BLaER1 treated with 17β-estradiol and CSF1 and Interleukin-3, amounts not matched to agents 10 nM and 100 nM (cell line): ENCODE measurements around the gene KIZ.
A peak's percentile ranks its signal among the peaks of the same experiment; 100 is the strongest.

ENCODE experiments used
- H3K27ac ChIP-seq, 11 experiments: shearing (Covaris generic); formaldehyde crosslinking; 2 replicates each; pipeline ENCODE4 v1.8.1; 2022
- H3K27me3 ChIP-seq, 11 experiments: shearing (Covaris generic); formaldehyde crosslinking; 2 replicates each; pipeline ENCODE4 v1.8.1; 2022
- H3K36me3 ChIP-seq, 11 experiments: shearing (Covaris generic); formaldehyde crosslinking; 2 replicates each; pipeline ENCODE4 v1.8.1; 2022
- H3K4me1 ChIP-seq, 10 experiments: shearing (Covaris generic); formaldehyde crosslinking; 2 replicates each; pipeline ENCODE4 v1.8.1; 2022
- H3K4me2 ChIP-seq, 11 experiments: shearing (Covaris generic); formaldehyde crosslinking; 2 replicates each; pipeline ENCODE4 v1.8.1; 2022
- H3K4me3 ChIP-seq, 10 experiments: shearing (Covaris generic); formaldehyde crosslinking; 2 replicates each; pipeline ENCODE4 v1.8.1; 2022
- H3K9ac ChIP-seq, 11 experiments: shearing (Covaris generic); formaldehyde crosslinking; 2 replicates each; pipeline ENCODE4 v1.8.1; 2022
- H3K9me3 ChIP-seq, 11 experiments: shearing (Covaris generic); formaldehyde crosslinking; replicated peaks in 1 of 11; 2 replicates each; pipeline ENCODE4 v1.8.1; 2022
- H4K20me1 ChIP-seq, 11 experiments: shearing (Covaris generic); formaldehyde crosslinking; 2 replicates each; pipeline ENCODE4 v1.8.1; 2022
- Cebpa-rat ChIP-seq, 11 experiments: shearing (Covaris generic); IDR thresholded peaks; 2 replicates each; pipeline ENCODE4 v1.8.1; 2022

The KIZ gene

GRCh38 chr20:21209668-21210067 lies 83.8 kb downstream of the KIZ start:
- Histone ChIP-seq H3K9ac (no peak overlapping the region), H3K4me3 (no peak overlapping the region), H3K27me3 (no peaks in the 10 kb centered on the region), H3K9me3 (no peaks in the 10 kb centered on the region), H3K27ac (no peak overlapping the region), H3K4me2 (no peak overlapping the region), H3K4me1 (no peaks in the 10 kb centered on the region), H3K36me3 (peaks cover 0 to 18% (median 5%) of the 10 kb centered on the region in 11 experiments; a peak in 6 of 22 replicates), H4K20me1 (no peaks in the 10 kb centered on the region)
- TF ChIP-seq Cebpa-rat (IDR thresholded peaks at IDR 0.05): no peak

GRCh38 chr20:21213691-21214090 lies 87.8 kb downstream of the KIZ start:
- no peaks in the 10 kb centered on the region for H3K9me3 ChIP-seq
- H3K27me3 ChIP-seq: no peaks in the 10 kb centered on the region
- H3K9ac ChIP-seq: no peak overlapping the region
- no peaks in the 10 kb centered on the region for H3K4me1 ChIP-seq
- H3K27ac ChIP-seq: no peak overlapping the region
- no peak overlapping the region for H3K4me3 ChIP-seq
- no peak overlapping the region for H3K4me2 ChIP-seq
- no peak for TF ChIP-seq Cebpa-rat (IDR thresholded peaks at IDR 0.05)
- H4K20me1 ChIP-seq: no peaks in the 10 kb centered on the region
- H3K36me3 ChIP-seq: peaks cover 0 to 5% (median 0%) of the 10 kb centered on the region in 11 experiments; a peak in 1 of 22 replicates

DNA sequence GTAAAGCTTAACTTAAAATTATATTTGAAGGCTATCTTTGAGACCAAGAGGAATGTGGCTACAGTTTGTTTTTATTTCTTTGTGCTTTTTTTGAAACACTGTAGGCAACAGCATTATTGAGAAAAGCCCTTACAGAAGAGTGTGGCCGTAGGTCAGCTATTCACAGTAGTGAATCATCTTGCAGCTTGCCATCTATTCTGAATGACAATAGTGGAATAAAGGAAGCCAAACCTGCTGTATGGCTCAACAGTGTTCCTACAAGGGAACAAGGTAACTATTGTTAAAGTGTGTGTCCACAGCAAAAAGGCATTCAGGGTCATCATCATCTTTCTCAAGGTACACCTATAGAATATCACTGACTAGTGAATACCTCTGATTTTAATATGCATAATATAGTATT lies 88.5 kb downstream of the KIZ start:
- H3K4me2 ChIP-seq: no peak overlapping the region
- no peak overlapping the region for H3K9ac ChIP-seq

DNA sequence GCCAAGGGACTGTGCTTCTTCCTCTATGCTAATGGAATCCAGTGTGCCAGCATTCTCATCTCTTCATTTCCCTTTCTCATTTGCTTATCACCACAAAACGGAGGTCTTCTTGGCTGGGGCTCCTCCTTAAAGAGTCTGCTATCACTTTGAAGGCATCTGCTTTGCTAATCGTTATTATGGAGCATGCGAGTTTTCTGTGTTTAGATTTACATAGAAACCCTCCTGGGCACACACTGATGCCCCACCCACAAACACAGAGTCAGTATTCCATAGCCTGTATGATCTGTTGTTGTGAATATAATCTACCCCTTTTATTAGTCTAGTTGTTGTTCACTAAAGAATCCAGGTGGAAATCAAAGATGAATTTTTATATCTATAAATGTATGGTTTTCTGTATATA lies 93.8 kb downstream of the KIZ start:
- Histone ChIP-seq H3K36me3 (peaks cover 0 to 5% (median 0%) of the 10 kb centered on the region in 11 experiments; a peak in 1 of 22 replicates), H3K9ac (no peak overlapping the region), H3K27me3 (no peaks in the 10 kb centered on the region), H3K4me3 (no peak overlapping the region), H3K27ac (no peak overlapping the region), H3K4me1 (no peaks in the 10 kb centered on the region), H4K20me1 (0 out of 22 replicates have a peak, but pooled peaks cover 0 to 6% (median 0%) of the 10 kb centered on the region in 11 experiments), H3K4me2 (no peak overlapping the region), H3K9me3 (no peaks in the 10 kb centered on the region)
- no peak for TF ChIP-seq Cebpa-rat (IDR thresholded peaks at IDR 0.05)

More for the DNA sequence above, 88.5 kb downstream of the KIZ start:
- TF ChIP-seq Cebpa-rat (IDR thresholded peaks at IDR 0.05): no peak
- Histone ChIP-seq H3K27me3 (no peaks in the 10 kb centered on the region), H3K9me3 (no peaks in the 10 kb centered on the region), H3K36me3 (peaks cover 0 to 5% (median 0%) of the 10 kb centered on the region in 11 experiments; a peak in 1 of 22 replicates), H4K20me1 (no peaks in the 10 kb centered on the region), H3K4me1 (no peaks in the 10 kb centered on the region), H3K4me3 (no peak overlapping the region), H3K27ac (no peak overlapping the region)

DNA sequence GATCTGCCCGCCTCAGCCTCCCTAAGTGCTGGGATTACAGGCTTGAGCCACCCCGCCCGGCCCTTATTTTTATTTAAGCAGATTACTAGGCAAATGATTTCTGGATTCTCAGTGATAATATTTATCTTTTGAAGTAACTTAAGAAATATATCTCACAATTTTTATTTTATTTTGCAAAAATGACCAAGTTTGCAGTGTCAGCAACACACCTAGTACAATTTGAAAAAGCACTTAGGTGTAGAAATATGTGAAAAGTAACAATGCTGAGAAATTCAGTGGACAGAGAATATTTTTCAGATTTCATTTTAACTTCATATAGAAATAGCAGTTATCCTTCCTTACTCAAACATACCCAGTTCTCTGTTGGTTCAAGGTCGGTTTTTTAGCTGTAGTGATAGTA lies 98.3 kb downstream of the KIZ start:
- Histone ChIP-seq H3K36me3 (peaks cover 0 to 4% (median 0%) of the 10 kb centered on the region in 11 experiments; a peak in 3 of 22 replicates), H3K4me2 (no peak overlapping the region)

GRCh38 chr20:21225215-21225947 lies 99.5 kb downstream of the KIZ start:
- Histone ChIP-seq H3K4me2 (no peak overlapping the region), H3K4me1 (peaks cover 0 to 8% (median 0%) of the 10 kb centered on the region in 10 experiments; a peak in 2 of 20 replicates), H4K20me1 (peaks cover 0 to 6% (median 0%) of the 10 kb centered on the region in 11 experiments; a peak in 1 of 22 replicates), H3K36me3 (peaks cover 0 to 13% (median 5%) of the 10 kb centered on the region in 11 experiments; a peak in 6 of 22 replicates), H3K4me3 (no peak overlapping the region), H3K27ac (no peak overlapping the region), H3K9ac (no peak overlapping the region), H3K9me3 (no peaks in the 10 kb centered on the region), H3K27me3 (no peaks in the 10 kb centered on the region)
- TF ChIP-seq Cebpa-rat (IDR thresholded peaks at IDR 0.05): no peak

More for the DNA sequence above, 98.3 kb downstream of the KIZ start:
- H3K27ac ChIP-seq: no peak overlapping the region
- peaks cover 0 to 8% (median 0%) of the 10 kb centered on the region in 10 experiments; a peak in 2 of 20 replicates for H3K4me1 ChIP-seq
- H3K27me3 ChIP-seq: no peaks in the 10 kb centered on the region
- H3K9ac ChIP-seq: no peak overlapping the region
- no peak for TF ChIP-seq Cebpa-rat (IDR thresholded peaks at IDR 0.05)
- no peak overlapping the region for H3K4me3 ChIP-seq
- H4K20me1 ChIP-seq: peaks cover 0 to 6% (median 0%) of the 10 kb centered on the region in 11 experiments; a peak in 1 of 22 replicates
- H3K9me3 ChIP-seq: no peaks in the 10 kb centered on the region

DNA sequence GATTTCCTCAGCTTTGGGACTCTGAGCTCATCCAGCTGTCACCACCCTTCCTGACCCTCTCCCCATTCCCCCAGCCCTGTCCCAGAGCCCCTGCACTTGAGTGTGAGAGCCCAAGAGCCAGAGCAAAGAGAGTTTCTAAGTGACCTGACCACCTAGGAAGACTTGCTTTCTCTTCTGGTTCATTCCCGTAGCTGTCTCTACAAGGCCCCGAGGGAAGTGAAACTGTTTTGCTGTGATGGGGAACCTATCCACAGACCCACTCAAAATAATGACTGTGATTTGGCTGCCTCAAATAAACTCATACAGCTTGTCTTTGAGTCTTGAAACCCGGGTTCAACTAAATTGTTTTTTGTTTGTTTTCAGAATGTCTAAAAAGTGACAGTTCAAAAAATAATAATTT lies 102.6 kb downstream of the KIZ start:
- no peak overlapping the region for H3K9ac ChIP-seq
- H3K4me1 ChIP-seq: peaks cover 0 to 8% (median 0%) of the 10 kb centered on the region in 10 experiments; a peak in 2 of 20 replicates
- no peak for TF ChIP-seq Cebpa-rat (IDR thresholded peaks at IDR 0.05)
- H3K27ac ChIP-seq: no peak overlapping the region
- H3K4me2 ChIP-seq: peak overlapping the region in 1 of 11 experiments; percentile 27; a peak in 1 of 22 replicates
- peaks cover 0 to 18% (median 7%) of the 10 kb centered on the region in 11 experiments; a peak in 6 of 22 replicates for H3K36me3 ChIP-seq
- no peaks in the 10 kb centered on the region; a peak in 1 of 22 replicates for H4K20me1 ChIP-seq
- no peaks in the 10 kb centered on the region for H3K9me3 ChIP-seq
- H3K27me3 ChIP-seq: no peaks in the 10 kb centered on the region
- no peak overlapping the region for H3K4me3 ChIP-seq

DNA sequence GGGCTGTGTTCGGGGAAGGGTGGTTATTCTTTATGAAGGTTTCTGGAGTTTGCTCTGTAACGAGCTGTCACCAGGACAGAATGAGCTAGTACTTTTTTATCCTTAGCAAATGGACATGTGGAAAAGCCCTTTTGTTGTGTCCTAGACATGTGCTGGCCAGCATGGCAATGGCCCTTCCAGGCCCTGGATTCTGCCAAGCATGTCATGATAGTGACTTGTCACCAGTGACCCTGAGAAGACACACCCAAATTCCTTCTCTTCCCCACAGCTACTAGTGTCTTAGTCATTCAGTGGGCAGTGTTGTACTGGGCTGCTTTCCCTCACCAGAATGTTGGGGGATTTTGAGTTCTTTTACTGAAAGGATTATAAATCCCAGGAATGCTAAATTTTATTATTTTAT lies 103.3 kb downstream of the KIZ start:
- TF ChIP-seq Cebpa-rat (IDR thresholded peaks at IDR 0.05): no peak
- Histone ChIP-seq H3K27me3 (no peaks in the 10 kb centered on the region), H3K36me3 (peaks cover 0 to 18% (median 7%) of the 10 kb centered on the region in 11 experiments; a peak in 6 of 22 replicates), H3K4me1 (peaks cover 0 to 8% (median 0%) of the 10 kb centered on the region in 10 experiments; a peak in 2 of 20 replicates), H3K9me3 (no peaks in the 10 kb centered on the region), H4K20me1 (no peaks in the 10 kb centered on the region; a peak in 1 of 22 replicates), H3K27ac (no peak overlapping the region), H3K4me2 (no peak overlapping the region), H3K4me3 (no peak overlapping the region), H3K9ac (no peak overlapping the region)

DNA sequence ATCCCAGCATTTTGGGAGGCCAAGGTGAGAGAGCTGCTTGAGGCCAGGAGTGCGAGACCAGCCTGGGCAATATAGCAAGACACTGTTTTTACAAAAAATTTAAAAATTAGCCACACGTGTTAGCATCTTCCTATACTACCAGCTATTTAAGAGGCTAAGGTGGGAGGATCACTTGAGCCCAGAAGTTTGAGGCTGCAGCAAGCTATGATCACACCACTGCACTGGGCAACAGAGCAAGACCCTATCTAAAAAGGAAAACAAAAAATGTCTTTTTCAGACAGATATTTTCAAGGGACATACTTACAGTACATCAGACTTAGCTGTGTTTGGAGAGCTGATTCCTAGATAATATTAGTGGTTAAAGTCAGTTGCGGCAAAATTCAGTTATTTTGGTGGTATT lies 104.3 kb downstream of the KIZ start:
- H3K9me3 ChIP-seq: no peaks in the 10 kb centered on the region
- H3K4me1 ChIP-seq: peaks cover 0 to 8% (median 0%) of the 10 kb centered on the region in 10 experiments; a peak in 2 of 20 replicates
- H3K4me3 ChIP-seq: no peak overlapping the region
- H3K9ac ChIP-seq: no peak overlapping the region
- no peak for TF ChIP-seq Cebpa-rat (IDR thresholded peaks at IDR 0.05)
- H3K27me3 ChIP-seq: no peaks in the 10 kb centered on the region
- H3K36me3 ChIP-seq: peaks cover 0 to 18% (median 7%) of the 10 kb centered on the region in 11 experiments; a peak in 6 of 22 replicates
- no peak overlapping the region for H3K27ac ChIP-seq
- H3K4me2 ChIP-seq: no peak overlapping the region
- no peaks in the 10 kb centered on the region; a peak in 1 of 22 replicates for H4K20me1 ChIP-seq
